HEK293 (cell line): Measurements from ENCODE around the gene OR51S1.

ENCODE experiments used
- CTCF ChIA-PET: fragments of 350-600 bp; formaldehyde crosslinking; extraction: SDS; loops from one replicate; lab custom pipeline; 2021; ENCODE audit warnings: antibody characterized with exemption; lab: Yijun Ruan, JAX
- POLR2A ChIA-PET: fragments of 300-600 bp; formaldehyde crosslinking; extraction: SDS; loops from one replicate; lab custom pipeline; 2020; ENCODE audit warnings: antibody characterized with exemption, inconsistent platforms; lab: Yijun Ruan, JAX
- H3K27ac ChIP-seq: fragments of 200-500 bp; sonication (Bioruptor generic); 2 replicates; pipeline ENCODE4 v1.5.1; 2014; ENCODE audit warnings: low read depth, low read length, control low read depth, inconsistent platforms; ENCODE audit errors: extremely low read depth
- H3K36me3 ChIP-seq, 2 experiments: fragments of 200-500 bp in 1 of 2; sonication (Bioruptor generic) in 1 of 2; 1 replicate in 1 of 2; 2 replicates in 1 of 2; pipeline ENCODE4 v1.5.1; 2014 to 2017; ENCODE audit warnings: inconsistent platforms in 2 of 2, low read length in 2 of 2; ENCODE audit not compliant: control insufficient read depth in 2 of 2, insufficient read depth in 1 of 2
- H3K4me1 ChIP-seq: fragments of 200-500 bp; sonication (Bioruptor generic); 2 replicates; pipeline ENCODE4 v1.5.1; 2014; ENCODE audit warnings: mild to moderate bottlenecking, low read length, inconsistent platforms; ENCODE audit not compliant: control insufficient read depth, insufficient read depth
- H3K4me3 ChIP-seq: 2 replicates; pipeline ENCODE4 v1.5.1; 2011; ENCODE audit warnings: low read depth, mild to moderate bottlenecking, control low read depth, low read length, moderate library complexity
- H3K9me3 ChIP-seq: fragments of 200-500 bp; sonication (Bioruptor generic); 2 replicates; pipeline ENCODE4 v1.5.1; 2014; ENCODE audit warnings: low read depth, low read length, inconsistent platforms; ENCODE audit not compliant: control insufficient read depth, insufficient read depth
- EGR2 ChIP-seq: fragments of 450-650 bp; formaldehyde crosslinking; IDR thresholded peaks from 2 replicates; pipeline ENCODE4 v1.5.1; 2016; ENCODE audit warnings: low read depth, missing biosample characterization, missing genetic modification characterization
- KLF7 ChIP-seq: fragments of 450-650 bp; formaldehyde crosslinking; IDR thresholded peaks from 2 replicates; pipeline ENCODE4 v1.5.1; 2016; ENCODE audit warnings: missing biosample characterization, missing genetic modification characterization, borderline replicate concordance
- MZF1 ChIP-seq: fragments of 450-650 bp; formaldehyde crosslinking; IDR thresholded peaks from 2 replicates; pipeline ENCODE4 v1.5.1; 2017; ENCODE audit warnings: missing biosample characterization, missing genetic modification characterization, borderline replicate concordance
- SP3 ChIP-seq: fragments of 450-650 bp; formaldehyde crosslinking; IDR thresholded peaks from 2 replicates; pipeline ENCODE4 v1.5.1; 2016; ENCODE audit warnings: missing biosample characterization, missing genetic modification characterization
- ZNF155 ChIP-seq: fragments of 450-650 bp; formaldehyde crosslinking; IDR thresholded peaks from 2 replicates; pipeline ENCODE4 v1.5.1; 2016; ENCODE audit warnings: missing biosample characterization, missing genetic modification characterization
- ZNF174 ChIP-seq: fragments of 450-650 bp; formaldehyde crosslinking; IDR thresholded peaks from 2 replicates; pipeline ENCODE4 v1.5.0; 2017; ENCODE audit warnings: missing biosample characterization, mild to moderate bottlenecking, missing genetic modification characterization
- ZNF2 ChIP-seq: fragments of 450-650 bp; formaldehyde crosslinking; IDR thresholded peaks from 2 replicates; pipeline ENCODE4 v1.5.1; 2016; ENCODE audit warnings: missing biosample characterization, missing genetic modification characterization
- ZNF354C ChIP-seq: fragments of 450-650 bp; formaldehyde crosslinking; IDR thresholded peaks from 2 replicates; pipeline ENCODE4 v1.5.1; 2016; ENCODE audit warnings: missing biosample characterization, missing genetic modification characterization, low read depth, borderline replicate concordance
- ZNF549 ChIP-seq: fragments of 450-650 bp; IDR thresholded peaks from 2 replicates; pipeline ENCODE4 v1.5.1; 2018; ENCODE audit warnings: missing biosample characterization, missing genetic modification characterization, mild to moderate bottlenecking, inconsistent platforms, moderate library complexity
- ZNF660 ChIP-seq: fragments of 450-650 bp; IDR thresholded peaks from 2 replicates; pipeline ENCODE4 v1.5.1; 2018; ENCODE audit warnings: missing biosample characterization, mild to moderate bottlenecking, missing genetic modification characterization
- TF ChIP-seq, protein P1 (sequence below): fragments of 450-650 bp; formaldehyde crosslinking; IDR thresholded peaks from 2 replicates; pipeline ENCODE4 v1.5.1; 2017; ENCODE audit warnings: missing biosample characterization, missing genetic modification characterization
- TF ChIP-seq, protein P2 (sequence below): fragments of 450-650 bp; formaldehyde crosslinking; IDR thresholded peaks from 2 replicates; pipeline ENCODE4 v1.5.1; 2016; ENCODE audit warnings: missing biosample characterization, missing genetic modification characterization
- TF ChIP-seq, protein P3 (sequence below): fragments of 450-650 bp; formaldehyde crosslinking; IDR thresholded peaks from 2 replicates; pipeline ENCODE4 v1.5.1; 2016; ENCODE audit warnings: missing biosample characterization, missing genetic modification characterization
- TF ChIP-seq, protein P4 (sequence below): fragments of 450-650 bp; formaldehyde crosslinking; IDR thresholded peaks from 2 replicates; pipeline ENCODE4 v1.5.1; 2016; ENCODE audit warnings: missing biosample characterization, missing genetic modification characterization
- TF ChIP-seq, protein P5 (sequence below): fragments of 450-650 bp; formaldehyde crosslinking; IDR thresholded peaks from 2 replicates; pipeline ENCODE4 v1.5.1; 2016; ENCODE audit warnings: missing biosample characterization, missing genetic modification characterization

OR51S1 gene, protein sequence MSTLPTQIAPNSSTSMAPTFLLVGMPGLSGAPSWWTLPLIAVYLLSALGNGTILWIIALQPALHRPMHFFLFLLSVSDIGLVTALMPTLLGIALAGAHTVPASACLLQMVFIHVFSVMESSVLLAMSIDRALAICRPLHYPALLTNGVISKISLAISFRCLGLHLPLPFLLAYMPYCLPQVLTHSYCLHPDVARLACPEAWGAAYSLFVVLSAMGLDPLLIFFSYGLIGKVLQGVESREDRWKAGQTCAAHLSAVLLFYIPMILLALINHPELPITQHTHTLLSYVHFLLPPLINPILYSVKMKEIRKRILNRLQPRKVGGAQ

DNA sequence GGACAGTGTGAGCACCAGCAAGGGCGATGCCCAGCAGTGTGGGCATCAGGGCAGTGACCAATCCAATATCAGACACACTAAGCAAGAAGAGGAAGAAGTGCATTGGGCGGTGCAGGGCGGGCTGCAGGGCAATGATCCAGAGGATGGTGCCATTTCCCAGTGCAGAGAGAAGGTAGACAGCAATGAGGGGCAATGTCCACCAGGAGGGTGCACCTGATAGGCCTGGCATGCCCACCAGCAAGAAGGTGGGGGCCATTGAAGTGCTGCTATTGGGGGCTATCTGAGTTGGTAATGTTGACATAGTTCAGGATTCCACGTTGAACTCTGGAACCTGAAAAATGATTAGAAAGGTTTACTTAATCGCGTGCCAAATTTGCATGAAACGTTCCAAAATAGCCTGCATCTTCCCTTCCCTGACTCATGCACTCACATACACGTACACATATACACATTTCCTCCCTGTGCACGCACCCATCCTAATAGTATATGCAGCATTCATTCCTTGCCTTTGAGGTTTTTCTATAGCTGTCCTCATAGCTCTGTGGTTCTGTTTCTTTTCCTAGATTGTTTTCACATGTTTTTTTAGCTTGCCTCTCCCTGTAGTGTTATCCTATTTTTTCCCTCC, at the start of gene OR51S1:
Gene OR51S1 (minus strand): TSS at position 301 of the 625 bp plus-strand sequence. CDS start 0 bp downstream, at position 301.
- Histone ChIP-seq H3K4me1 (no peaks in the 10 kb centered on the region), H3K4me3 (no peak within 1 kb of the TSS), H3K36me3 (no peaks in the 10 kb centered on the region), H3K9me3 (no peaks in the 10 kb centered on the region), H3K27ac (no peak within 1 kb of the TSS)
- TF ChIP-seq KLF7 (tag by site-specific recombination) (no peak), SP3 (no peak), ZNF155 (tag by site-specific recombination) (no peak), ZNF660 (tag by site-specific recombination) (no peak), MZF1 (tag by site-specific recombination) (no peak), ZNF174 (no peak)
- TF ChIP-seq, protein P1, sequence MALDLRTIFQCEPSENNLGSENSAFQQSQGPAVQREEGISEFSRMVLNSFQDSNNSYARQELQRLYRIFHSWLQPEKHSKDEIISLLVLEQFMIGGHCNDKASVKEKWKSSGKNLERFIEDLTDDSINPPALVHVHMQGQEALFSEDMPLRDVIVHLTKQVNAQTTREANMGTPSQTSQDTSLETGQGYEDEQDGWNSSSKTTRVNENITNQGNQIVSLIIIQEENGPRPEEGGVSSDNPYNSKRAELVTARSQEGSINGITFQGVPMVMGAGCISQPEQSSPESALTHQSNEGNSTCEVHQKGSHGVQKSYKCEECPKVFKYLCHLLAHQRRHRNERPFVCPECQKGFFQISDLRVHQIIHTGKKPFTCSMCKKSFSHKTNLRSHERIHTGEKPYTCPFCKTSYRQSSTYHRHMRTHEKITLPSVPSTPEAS (tag by site-specific recombination): no peak
- TF ChIP-seq, protein P2, sequence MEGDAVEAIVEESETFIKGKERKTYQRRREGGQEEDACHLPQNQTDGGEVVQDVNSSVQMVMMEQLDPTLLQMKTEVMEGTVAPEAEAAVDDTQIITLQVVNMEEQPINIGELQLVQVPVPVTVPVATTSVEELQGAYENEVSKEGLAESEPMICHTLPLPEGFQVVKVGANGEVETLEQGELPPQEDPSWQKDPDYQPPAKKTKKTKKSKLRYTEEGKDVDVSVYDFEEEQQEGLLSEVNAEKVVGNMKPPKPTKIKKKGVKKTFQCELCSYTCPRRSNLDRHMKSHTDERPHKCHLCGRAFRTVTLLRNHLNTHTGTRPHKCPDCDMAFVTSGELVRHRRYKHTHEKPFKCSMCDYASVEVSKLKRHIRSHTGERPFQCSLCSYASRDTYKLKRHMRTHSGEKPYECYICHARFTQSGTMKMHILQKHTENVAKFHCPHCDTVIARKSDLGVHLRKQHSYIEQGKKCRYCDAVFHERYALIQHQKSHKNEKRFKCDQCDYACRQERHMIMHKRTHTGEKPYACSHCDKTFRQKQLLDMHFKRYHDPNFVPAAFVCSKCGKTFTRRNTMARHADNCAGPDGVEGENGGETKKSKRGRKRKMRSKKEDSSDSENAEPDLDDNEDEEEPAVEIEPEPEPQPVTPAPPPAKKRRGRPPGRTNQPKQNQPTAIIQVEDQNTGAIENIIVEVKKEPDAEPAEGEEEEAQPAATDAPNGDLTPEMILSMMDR (tag by site-specific recombination): no peak
- ChIA-PET POLR2A (no interaction called here), CTCF (no interaction called here)

DNA sequence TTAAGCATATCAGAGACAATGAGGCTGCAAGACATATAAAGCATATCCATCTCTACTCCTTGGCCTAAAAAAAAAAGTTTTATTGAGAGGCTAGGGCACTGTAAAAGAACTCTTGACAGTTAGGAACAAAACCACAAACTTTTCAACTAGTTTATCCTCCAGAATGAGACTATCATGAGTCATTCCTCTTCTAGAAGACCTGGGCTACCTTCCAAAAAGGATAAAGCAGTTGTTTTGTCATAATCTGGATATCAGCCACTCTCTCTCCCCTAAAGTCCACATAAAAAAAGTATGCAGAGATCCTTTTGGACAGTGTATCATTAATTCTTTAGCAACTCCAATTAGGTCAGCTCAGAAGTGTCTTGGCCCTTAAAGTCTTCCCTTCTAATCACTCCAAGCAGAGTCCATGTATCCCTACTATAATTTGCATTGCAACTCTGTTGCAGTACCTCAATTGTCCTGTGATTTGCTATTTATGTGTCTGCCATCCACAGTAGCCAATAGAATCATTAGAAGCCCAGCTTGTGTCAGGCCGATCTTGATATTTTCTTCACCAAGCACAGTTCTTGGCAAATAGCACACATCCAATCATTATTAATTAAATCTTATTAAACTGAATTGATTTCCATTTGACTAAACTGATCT, 43.1 kb upstream of the OR51S1 start:
- TF ChIP-seq ZNF2 (tag by site-specific recombination): no peak
- TF ChIP-seq, protein P3, sequence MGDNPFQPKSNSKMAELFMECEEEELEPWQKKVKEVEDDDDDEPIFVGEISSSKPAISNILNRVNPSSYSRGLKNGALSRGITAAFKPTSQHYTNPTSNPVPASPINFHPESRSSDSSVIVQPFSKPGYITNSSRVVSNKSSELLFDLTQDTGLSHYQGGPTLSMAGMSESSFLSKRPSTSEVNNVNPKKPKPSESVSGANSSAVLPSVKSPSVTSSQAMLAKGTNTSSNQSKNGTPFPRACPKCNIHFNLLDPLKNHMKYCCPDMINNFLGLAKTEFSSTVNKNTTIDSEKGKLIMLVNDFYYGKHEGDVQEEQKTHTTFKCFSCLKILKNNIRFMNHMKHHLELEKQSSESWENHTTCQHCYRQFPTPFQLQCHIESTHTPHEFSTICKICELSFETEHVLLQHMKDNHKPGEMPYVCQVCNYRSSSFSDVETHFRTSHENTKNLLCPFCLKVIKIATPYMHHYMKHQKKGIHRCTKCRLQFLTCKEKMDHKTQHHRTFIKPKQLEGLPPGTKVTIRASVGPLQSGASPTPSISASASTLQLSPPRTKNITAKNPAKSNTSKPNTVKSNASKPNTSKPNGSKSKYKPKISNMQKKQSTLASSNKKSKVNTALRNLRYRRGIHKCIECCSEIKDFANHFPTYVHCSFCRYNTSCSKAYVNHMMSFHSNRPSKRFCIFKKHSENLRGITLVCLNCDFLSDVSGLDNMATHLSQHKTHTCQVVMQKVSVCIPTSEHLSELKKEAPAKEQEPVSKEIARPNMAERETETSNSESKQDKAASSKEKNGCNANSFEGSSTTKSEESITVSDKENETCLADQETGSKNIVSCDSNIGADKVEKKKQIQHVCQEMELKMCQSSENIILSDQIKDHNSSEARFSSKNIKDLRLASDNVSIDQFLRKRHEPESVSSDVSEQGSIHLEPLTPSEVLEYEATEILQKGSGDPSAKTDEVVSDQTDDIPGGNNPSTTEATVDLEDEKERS (tag by site-specific recombination): no peak
- TF ChIP-seq, all 188 proteins: peak for 0
- Histone ChIP-seq H3K27ac (no peak overlapping the region), H3K36me3 (no peaks in the 10 kb centered on the region), H3K4me1 (no peaks in the 10 kb centered on the region), H3K4me3 (no peak overlapping the region), H3K9me3 (no peaks in the 10 kb centered on the region)
- ChIA-PET CTCF (no interaction called here), POLR2A (no interaction called here)

DNA sequence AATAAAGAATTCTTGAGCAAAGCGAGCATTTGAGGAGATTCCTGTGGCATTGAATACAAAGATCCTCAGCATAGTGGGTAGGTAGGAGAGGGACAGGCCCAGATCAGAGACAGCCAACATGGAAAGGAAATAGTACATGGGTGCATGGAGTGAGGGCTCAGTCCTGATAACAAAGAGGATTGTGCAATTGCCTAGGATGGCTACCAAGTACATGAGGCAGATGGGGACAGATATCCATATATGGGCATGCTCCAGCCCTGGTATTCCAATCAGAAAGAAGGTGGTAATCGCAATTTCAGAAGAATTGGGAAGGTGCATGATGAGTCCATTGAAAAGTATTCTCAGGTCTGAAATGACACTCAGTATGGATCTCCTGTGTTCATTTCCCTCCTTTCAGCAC, 41.3 kb upstream of the OR51S1 start:
- H3K4me1 ChIP-seq: no peaks in the 10 kb centered on the region
- H3K9me3 ChIP-seq: no peaks in the 10 kb centered on the region
- no peak overlapping the region for H3K4me3 ChIP-seq
- TF ChIP-seq, protein P4, sequence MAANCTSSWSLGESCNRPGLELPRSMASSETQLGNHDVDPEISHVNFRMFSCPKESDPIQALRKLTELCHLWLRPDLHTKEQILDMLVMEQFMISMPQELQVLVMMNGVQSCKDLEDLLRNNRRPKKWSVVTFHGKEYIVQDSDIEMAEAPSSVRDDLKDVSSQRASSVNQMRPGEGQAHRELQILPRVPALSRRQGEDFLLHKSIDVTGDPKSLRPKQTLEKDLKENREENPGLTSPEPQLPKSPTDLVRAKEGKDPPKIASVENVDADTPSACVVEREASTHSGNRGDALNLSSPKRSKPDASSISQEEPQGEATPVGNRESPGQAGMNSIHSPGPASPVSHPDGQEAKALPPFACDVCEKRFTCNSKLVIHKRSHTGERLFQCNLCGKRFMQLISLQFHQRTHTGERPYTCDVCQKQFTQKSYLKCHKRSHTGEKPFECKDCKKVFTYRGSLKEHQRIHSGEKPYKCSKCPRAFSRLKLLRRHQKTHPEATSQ (tag by site-specific recombination): no peak
- no peak for TF ChIP-seq ZNF354C (tag by site-specific recombination)
- no peak for TF ChIP-seq ZNF549 (tag by site-specific recombination)
- TF ChIP-seq EGR2: no peak
- TF ChIP-seq, protein P5, sequence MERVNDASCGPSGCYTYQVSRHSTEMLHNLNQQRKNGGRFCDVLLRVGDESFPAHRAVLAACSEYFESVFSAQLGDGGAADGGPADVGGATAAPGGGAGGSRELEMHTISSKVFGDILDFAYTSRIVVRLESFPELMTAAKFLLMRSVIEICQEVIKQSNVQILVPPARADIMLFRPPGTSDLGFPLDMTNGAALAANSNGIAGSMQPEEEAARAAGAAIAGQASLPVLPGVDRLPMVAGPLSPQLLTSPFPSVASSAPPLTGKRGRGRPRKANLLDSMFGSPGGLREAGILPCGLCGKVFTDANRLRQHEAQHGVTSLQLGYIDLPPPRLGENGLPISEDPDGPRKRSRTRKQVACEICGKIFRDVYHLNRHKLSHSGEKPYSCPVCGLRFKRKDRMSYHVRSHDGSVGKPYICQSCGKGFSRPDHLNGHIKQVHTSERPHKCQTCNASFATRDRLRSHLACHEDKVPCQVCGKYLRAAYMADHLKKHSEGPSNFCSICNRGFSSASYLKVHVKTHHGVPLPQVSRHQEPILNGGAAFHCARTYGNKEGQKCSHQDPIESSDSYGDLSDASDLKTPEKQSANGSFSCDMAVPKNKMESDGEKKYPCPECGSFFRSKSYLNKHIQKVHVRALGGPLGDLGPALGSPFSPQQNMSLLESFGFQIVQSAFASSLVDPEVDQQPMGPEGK (tag by site-specific recombination): no peak
- TF ChIP-seq, all 188 proteins: peak for 0
- H3K27ac ChIP-seq: no peak overlapping the region
- ChIA-PET POLR2A (no interaction called here), CTCF (no interaction called here)
- no peaks in the 10 kb centered on the region for H3K36me3 ChIP-seq
